HepG2 (cell line): ENCODE results near the gene CDK14. TPM values are rescaled to one million over a fixed set of nuclear protein-coding genes. Genes with fewer than 3 reads are reported as not detected.

Experiments
- ATAC-seq: fragments of 200-7000 bp; cut with Tn5 transposase; 3 replicates; pipeline ENCODE4 v1.9.1; 2020; ENCODE audit warnings: mild to moderate bottlenecking, moderate library complexity
- BruUV-seq: library from RNA; stranded (reverse); fragments of 400-500 nt; replicated peaks from 2 replicates; lab custom pipeline; 2021; lab: Mats Ljungman, UMichigan
- CTCF ChIA-PET: fragments of 300-600 bp; formaldehyde crosslinking; extraction: SDS; loops from one replicate; lab custom pipeline; 2021; ENCODE audit warnings: low total read pairs, inconsistent platforms, low intra/inter-chr PET ratio; lab: Yijun Ruan, JAX
- POLR2A ChIA-PET: fragments of 350-600 bp; sonication (Branson Sonifier 250); formaldehyde crosslinking; loops from one replicate; lab custom pipeline; 2020; ENCODE audit warnings: antibody characterized with exemption, inconsistent platforms; lab: Yijun Ruan, JAX
- DNase-seq: peaks from one replicate; pipeline ENCODE4 v3.0.0-alpha.2; 2015; ENCODE audit warnings: low spot score
- FAIRE-seq: peaks from 3 replicates; lab custom pipeline; 2011; peaks lifted over from hg19 to GRCh38; lab: Jason Lieb, UNC
- H2AFZ ChIP-seq: one replicate; pipeline ENCODE4 v1.6.1; 2011; ENCODE audit warnings: low read length, inconsistent platforms
- H3K27ac ChIP-seq: fragments of 300-600 bp; 3 replicates; pipeline ENCODE4 v1.8.0; 2011; ENCODE audit warnings: mixed run types, mild to moderate bottlenecking, mixed read lengths, low read length, inconsistent platforms; ENCODE audit not compliant: insufficient read depth; ENCODE audit errors: extremely low read length
- H3K27me3 ChIP-seq, 2 experiments: fragments of 200-600 bp in 1 of 2; 2 replicates in 1 of 2; 3 replicates in 1 of 2; pipeline versions ENCODE4 v1.6.0 to v1.8.0; 2011; ENCODE audit warnings: low read length in 2 of 2, mild to moderate bottlenecking in 2 of 2, moderate library complexity in 2 of 2, inconsistent platforms in 1 of 2; ENCODE audit not compliant: insufficient read depth in 2 of 2, control insufficient read depth in 1 of 2
- H3K36me3 ChIP-seq, 2 experiments: fragments of 200-600 bp in 1 of 2; replicated peaks in 1 of 2; 2 replicates in 1 of 2; 3 replicates in 1 of 2; pipeline versions ENCODE4 v1.5.1 to v1.8.0; 2011; ENCODE audit warnings: low read length in 2 of 2, inconsistent platforms in 1 of 2; ENCODE audit not compliant: insufficient read depth in 2 of 2, control insufficient read depth in 1 of 2
- H3K4me1 ChIP-seq: 2 replicates; pipeline ENCODE4 v1.5.1; 2012; ENCODE audit warnings: low read length, inconsistent platforms; ENCODE audit not compliant: insufficient read depth
- H3K4me2 ChIP-seq: 2 replicates; pipeline ENCODE4 v1.6.0; 2011; ENCODE audit warnings: low read depth, low read length, inconsistent platforms
- H3K4me3 ChIP-seq, 3 experiments: fragments of 200-600 bp in 1 of 3; sonication (generic), shearing (Covaris generic) in 1 of 3; replicated peaks in 1 of 3; 2 replicates each; pipeline ENCODE4 v1.5.1; 2011 to 2016; ENCODE audit warnings: low read length in 3 of 3, inconsistent platforms in 2 of 3, low read depth in 2 of 3, mild to moderate bottlenecking in 2 of 3, control low read depth in 1 of 3, mixed read lengths in 1 of 3; ENCODE audit not compliant: insufficient read depth in 1 of 3
- H3K79me2 ChIP-seq: one replicate; pipeline ENCODE4 v1.6.1; 2011; ENCODE audit warnings: low read length, inconsistent platforms; ENCODE audit not compliant: insufficient read depth
- H3K9ac ChIP-seq: 2 replicates; pipeline ENCODE4 v1.6.0; 2011; ENCODE audit warnings: mild to moderate bottlenecking, low read depth, low read length, inconsistent platforms; ENCODE audit not compliant: insufficient read depth
- H3K9me3 ChIP-seq: 2 replicates; pipeline ENCODE4 v1.5.1; 2012; ENCODE audit warnings: mild to moderate bottlenecking, low read length
- H4K20me1 ChIP-seq: 2 replicates; pipeline ENCODE4 v1.6.0; 2011; ENCODE audit warnings: inconsistent platforms, mild to moderate bottlenecking, low read length, moderate library complexity; ENCODE audit not compliant: insufficient read depth
- BCL6 ChIP-seq: IDR thresholded peaks from 2 replicates; pipeline ENCODE4 v1.6.1; 2016; ENCODE audit warnings: missing genetic modification reagents, missing compliant biosample characterization
- KDM3A ChIP-seq: IDR thresholded peaks from 2 replicates; pipeline ENCODE4 v1.6.1; 2018; ENCODE audit warnings: low read depth, missing compliant biosample characterization
- MATR3 ChIP-seq: sonication (generic); formaldehyde crosslinking; IDR thresholded peaks from 2 replicates; pipeline ENCODE4 v1.4.0; 2020; ENCODE audit warnings: missing genetic modification reagents
- MTF1 ChIP-seq: sonication (generic); formaldehyde crosslinking; IDR thresholded peaks from 2 replicates; pipeline ENCODE4 v1.5.0; 2020; ENCODE audit warnings: missing genetic modification reagents
- RARA ChIP-seq: IDR thresholded peaks from 2 replicates; pipeline ENCODE4 v1.6.1; 2016; ENCODE audit warnings: missing genetic modification reagents, missing compliant biosample characterization
- RFXAP ChIP-seq: sonication (generic); formaldehyde crosslinking; IDR thresholded peaks from 2 replicates; pipeline ENCODE4 v1.4.0; 2020; ENCODE audit warnings: missing genetic modification reagents, borderline replicate concordance
- TMF1 ChIP-seq: sonication (generic); formaldehyde crosslinking; IDR thresholded peaks from 2 replicates; pipeline ENCODE4 v1.8.1; 2022; ENCODE audit warnings: low read depth, missing genetic modification reagents
- ZFY ChIP-seq: sonication (generic); formaldehyde crosslinking; IDR thresholded peaks from 2 replicates; pipeline ENCODE4 v1.4.0; 2020; ENCODE audit warnings: missing genetic modification reagents
- ZNF180 ChIP-seq: sonication (generic); formaldehyde crosslinking; IDR thresholded peaks from 2 replicates; pipeline ENCODE4 v1.4.0; 2020; ENCODE audit warnings: low read depth, missing genetic modification reagents, borderline replicate concordance
- ZNF720 ChIP-seq: sonication (generic); formaldehyde crosslinking; IDR thresholded peaks from 2 replicates; pipeline ENCODE4 v1.4.0; 2020; ENCODE audit warnings: missing genetic modification reagents
- ZSCAN29 ChIP-seq: sonication (generic); formaldehyde crosslinking; conservative IDR thresholded peaks from 2 replicates; pipeline ENCODE4 v1.4.0; 2020; ENCODE audit warnings: mild to moderate bottlenecking, missing genetic modification reagents
- in situ Hi-C: cut with HindIII; loops from 2 replicates; pipeline ENCODE4 v1.10.0; 2017; ENCODE audit warnings: low pct_unique_long_range_greater_than_20kb; ENCODE audit not compliant: extremely low pct_ligation_motif_present
- intact Hi-C: fragments of 100-400 bp; cut with micrococcal nuclease; formaldehyde crosslinking; loops from one replicate; pipeline ENCODE4 v1.10.0; 2022; ENCODE audit not compliant: unreplicated experiment
- polyA plus RNA-seq, 8 experiments: library from polyadenylated mRNA; depleted of rRNA in 3 of 8; stranded (reverse) in 7 of 8; unstranded in 1 of 8; fragments of >200 nt; fragmentation: Illumina TruSeq in 4 of 8; extraction: Trizol in 4 of 8; gene quantifications; 2 replicates each; pipeline versions ENCODE4 v1.2.1 to v1.2.3, GENCODE V29; 2011 to 2016; ENCODE audit warnings: low read depth in 4 of 8, missing spikeins in 1 of 8, mixed read lengths in 1 of 8; ENCODE audit not compliant: insufficient read depth in 1 of 8
- total RNA-seq, 5 experiments: library from RNA; depleted of rRNA; stranded (reverse); fragments of >200 nt; fragmentation: Illumina TruSeq; extraction: Trizol; gene quantifications; 2 replicates each; pipeline ENCODE4 v1.2.3, GENCODE V29; 2016; ENCODE audit warnings: low read depth in 1 of 5
- TF ChIP-seq, protein P1 (sequence below): sonication (generic); formaldehyde crosslinking; IDR thresholded peaks from 2 replicates; pipeline ENCODE4 v1.8.0; 2022; ENCODE audit warnings: mild to moderate bottlenecking, missing genetic modification reagents; ENCODE audit not compliant: insufficient replicate concordance
- TF ChIP-seq, protein P2 (sequence below): IDR thresholded peaks from 2 replicates; pipeline ENCODE4 v1.6.1; 2016; ENCODE audit warnings: mild to moderate bottlenecking, missing biosample characterization, missing genetic modification reagents
- TF ChIP-seq, protein P3 (sequence below): sonication (generic); formaldehyde crosslinking; IDR thresholded peaks from 2 replicates; pipeline ENCODE4 v1.4.0; 2020; ENCODE audit warnings: mild to moderate bottlenecking, missing genetic modification reagents, borderline replicate concordance

CDK14 gene
- total and polyA plus RNA-seq, 2 of the 13 experiments (the other 11 are each of a cell fraction or from before 2014, with no cell fraction given): 0.26 to 0.71 TPM

DNA sequence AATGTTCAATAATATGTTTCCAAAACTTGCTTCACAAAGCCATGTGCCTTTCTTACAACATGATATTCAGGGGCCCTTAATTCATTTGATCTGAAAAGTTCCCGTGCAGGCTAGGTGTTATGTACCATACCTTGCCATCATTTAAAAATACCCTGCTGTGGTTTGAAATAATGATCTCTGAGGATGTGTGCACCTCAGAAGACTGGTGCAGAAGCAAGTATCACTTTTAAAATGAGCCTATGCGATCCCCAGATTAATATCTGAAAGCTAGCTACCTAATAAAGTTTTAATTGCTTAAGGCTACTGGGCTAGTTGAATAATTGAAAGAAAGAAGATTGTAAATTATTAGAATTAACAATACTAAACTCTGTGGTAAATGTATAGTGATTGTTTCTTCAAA is 262.4 kb downstream of the CDK14 start (continued):
- no peak for TF ChIP-seq ZFY (CRISPR knock-in tag)
- no peak for TF ChIP-seq MATR3 (CRISPR knock-in tag)
- TF ChIP-seq RFXAP (CRISPR knock-in tag): no peak
- TF ChIP-seq MTF1 (CRISPR knock-in tag): no peak
- TF ChIP-seq, protein P1, sequence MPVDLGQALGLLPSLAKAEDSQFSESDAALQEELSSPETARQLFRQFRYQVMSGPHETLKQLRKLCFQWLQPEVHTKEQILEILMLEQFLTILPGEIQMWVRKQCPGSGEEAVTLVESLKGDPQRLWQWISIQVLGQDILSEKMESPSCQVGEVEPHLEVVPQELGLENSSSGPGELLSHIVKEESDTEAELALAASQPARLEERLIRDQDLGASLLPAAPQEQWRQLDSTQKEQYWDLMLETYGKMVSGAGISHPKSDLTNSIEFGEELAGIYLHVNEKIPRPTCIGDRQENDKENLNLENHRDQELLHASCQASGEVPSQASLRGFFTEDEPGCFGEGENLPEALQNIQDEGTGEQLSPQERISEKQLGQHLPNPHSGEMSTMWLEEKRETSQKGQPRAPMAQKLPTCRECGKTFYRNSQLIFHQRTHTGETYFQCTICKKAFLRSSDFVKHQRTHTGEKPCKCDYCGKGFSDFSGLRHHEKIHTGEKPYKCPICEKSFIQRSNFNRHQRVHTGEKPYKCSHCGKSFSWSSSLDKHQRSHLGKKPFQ (CRISPR knock-in tag): no peak
- no peak for TF ChIP-seq ZNF720
- TF ChIP-seq, protein P2, sequence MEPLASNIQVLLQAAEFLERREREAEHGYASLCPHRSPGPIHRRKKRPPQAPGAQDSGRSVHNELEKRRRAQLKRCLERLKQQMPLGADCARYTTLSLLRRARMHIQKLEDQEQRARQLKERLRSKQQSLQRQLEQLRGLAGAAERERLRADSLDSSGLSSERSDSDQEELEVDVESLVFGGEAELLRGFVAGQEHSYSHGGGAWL: no peak
- no peak for TF ChIP-seq BCL6 (CRISPR knock-in tag)
- TF ChIP-seq KDM3A (CRISPR knock-in tag): no peak
- no peak for TF ChIP-seq RARA
- TF ChIP-seq TMF1 (CRISPR knock-in tag): no peak

DNA sequence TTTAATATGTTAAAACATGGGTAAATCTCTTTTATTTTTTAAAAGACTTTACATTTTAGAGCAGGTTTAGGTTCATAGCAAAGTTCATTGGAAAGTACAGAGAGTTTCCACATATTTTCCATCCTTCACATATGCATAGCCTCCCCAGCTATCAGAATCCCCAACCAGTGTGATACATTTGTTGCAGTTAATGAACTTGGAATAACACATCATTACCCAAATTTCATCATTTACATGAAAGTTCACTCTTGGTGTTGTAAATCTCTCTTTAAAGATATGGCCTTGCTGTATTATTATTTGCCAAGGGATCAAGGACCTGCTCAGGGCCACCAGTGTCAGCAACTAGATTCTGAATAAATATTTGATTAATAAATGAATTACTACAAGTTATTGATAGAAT is 263.4 kb downstream of the CDK14 start:
- no peaks in the 10 kb centered on the region for H3K27me3 ChIP-seq
- intact Hi-C loops: no loop called here

More for the DNA sequence above, 263.4 kb downstream of the CDK14 start:
- no peak for DNase-seq
- TF ChIP-seq, protein P3, sequence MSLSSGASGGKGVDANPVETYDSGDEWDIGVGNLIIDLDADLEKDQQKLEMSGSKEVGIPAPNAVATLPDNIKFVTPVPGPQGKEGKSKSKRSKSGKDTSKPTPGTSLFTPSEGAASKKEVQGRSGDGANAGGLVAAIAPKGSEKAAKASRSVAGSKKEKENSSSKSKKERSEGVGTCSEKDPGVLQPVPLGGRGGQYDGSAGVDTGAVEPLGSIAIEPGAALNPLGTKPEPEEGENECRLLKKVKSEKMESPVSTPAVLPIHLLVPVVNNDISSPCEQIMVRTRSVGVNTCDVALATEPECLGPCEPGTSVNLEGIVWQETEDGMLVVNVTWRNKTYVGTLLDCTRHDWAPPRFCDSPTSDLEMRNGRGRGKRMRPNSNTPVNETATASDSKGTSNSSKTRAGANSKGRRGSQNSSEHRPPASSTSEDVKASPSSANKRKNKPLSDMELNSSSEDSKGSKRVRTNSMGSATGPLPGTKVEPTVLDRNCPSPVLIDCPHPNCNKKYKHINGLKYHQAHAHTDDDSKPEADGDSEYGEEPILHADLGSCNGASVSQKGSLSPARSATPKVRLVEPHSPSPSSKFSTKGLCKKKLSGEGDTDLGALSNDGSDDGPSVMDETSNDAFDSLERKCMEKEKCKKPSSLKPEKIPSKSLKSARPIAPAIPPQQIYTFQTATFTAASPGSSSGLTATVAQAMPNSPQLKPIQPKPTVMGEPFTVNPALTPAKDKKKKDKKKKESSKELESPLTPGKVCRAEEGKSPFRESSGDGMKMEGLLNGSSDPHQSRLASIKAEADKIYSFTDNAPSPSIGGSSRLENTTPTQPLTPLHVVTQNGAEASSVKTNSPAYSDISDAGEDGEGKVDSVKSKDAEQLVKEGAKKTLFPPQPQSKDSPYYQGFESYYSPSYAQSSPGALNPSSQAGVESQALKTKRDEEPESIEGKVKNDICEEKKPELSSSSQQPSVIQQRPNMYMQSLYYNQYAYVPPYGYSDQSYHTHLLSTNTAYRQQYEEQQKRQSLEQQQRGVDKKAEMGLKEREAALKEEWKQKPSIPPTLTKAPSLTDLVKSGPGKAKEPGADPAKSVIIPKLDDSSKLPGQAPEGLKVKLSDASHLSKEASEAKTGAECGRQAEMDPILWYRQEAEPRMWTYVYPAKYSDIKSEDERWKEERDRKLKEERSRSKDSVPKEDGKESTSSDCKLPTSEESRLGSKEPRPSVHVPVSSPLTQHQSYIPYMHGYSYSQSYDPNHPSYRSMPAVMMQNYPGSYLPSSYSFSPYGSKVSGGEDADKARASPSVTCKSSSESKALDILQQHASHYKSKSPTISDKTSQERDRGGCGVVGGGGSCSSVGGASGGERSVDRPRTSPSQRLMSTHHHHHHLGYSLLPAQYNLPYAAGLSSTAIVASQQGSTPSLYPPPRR (CRISPR knock-in tag): no peak
- TF ChIP-seq ZNF180: no peak
- TF ChIP-seq ZSCAN29 (CRISPR knock-in tag): no peak
- TF ChIP-seq, all 625 proteins: peak for 0
- H2AFZ ChIP-seq: no peak overlapping the region
- no peak overlapping the region for H3K4me2 ChIP-seq
- ChIA-PET CTCF (no interaction called here), POLR2A (no interaction called here)
- H3K4me1 ChIP-seq: no peaks in the 10 kb centered on the region
- H3K9me3 ChIP-seq: no peaks in the 10 kb centered on the region
- H4K20me1 ChIP-seq: no peaks in the 10 kb centered on the region
- FAIRE-seq (no peak), ATAC-seq (no peak)
- no peaks in the 10 kb centered on the region for H3K36me3 ChIP-seq
- H3K4me3 ChIP-seq: no peak overlapping the region
- in situ Hi-C loops: no loop called here
- no TSS peak for BruUV-seq
- no peaks in the 10 kb centered on the region for H3K79me2 ChIP-seq
- H3K27ac ChIP-seq: no peak overlapping the region
- no peak overlapping the region for H3K9ac ChIP-seq
